MV-4-11 (cell line): ENCODE results near the gene PPARGC1A.

Source experiments
- DNase-seq: peaks from one replicate; lab custom pipeline; 2025; lab: John Stamatoyannopoulos, UW

PPARGC1A gene

DNA sequence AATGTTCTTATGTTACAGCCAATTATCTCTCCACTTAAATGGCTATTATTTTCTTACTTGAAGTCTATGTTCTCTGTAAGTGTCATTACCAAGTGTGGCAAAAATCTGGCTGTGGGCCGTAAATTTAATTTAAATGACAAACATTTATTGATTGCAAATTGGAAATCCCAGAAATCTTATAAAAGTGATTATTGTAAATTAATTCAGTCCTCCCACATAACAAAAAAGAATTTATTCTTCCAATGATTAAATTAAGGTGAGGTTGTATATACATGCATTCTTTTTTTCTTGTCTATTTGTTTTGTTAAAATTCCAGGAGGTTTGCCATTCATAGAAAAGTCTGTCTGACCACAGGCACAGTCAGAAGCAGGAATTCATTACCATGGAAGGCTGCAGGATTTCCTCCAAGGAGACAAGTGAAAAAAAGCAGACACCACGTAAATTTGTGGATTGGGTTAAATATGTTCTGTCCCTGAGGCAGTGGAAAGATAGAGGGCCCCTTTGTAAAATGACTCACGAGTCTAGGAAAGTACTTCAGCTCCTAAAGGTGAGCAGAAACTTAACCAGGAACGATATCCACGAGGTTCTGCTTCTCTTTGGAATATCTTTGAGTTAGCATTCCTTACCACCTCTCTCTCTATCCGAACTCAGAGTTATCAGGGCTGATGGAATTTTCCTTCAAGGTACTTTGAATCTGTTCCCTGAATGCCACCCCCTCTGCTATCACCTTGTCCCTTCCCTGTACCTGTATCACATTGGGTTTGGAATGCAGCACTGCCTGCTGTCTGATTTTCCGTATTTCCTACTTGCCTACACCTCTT is 10.7 kb downstream of the PPARGC1A start:
- no peak for DNase-seq

DNA sequence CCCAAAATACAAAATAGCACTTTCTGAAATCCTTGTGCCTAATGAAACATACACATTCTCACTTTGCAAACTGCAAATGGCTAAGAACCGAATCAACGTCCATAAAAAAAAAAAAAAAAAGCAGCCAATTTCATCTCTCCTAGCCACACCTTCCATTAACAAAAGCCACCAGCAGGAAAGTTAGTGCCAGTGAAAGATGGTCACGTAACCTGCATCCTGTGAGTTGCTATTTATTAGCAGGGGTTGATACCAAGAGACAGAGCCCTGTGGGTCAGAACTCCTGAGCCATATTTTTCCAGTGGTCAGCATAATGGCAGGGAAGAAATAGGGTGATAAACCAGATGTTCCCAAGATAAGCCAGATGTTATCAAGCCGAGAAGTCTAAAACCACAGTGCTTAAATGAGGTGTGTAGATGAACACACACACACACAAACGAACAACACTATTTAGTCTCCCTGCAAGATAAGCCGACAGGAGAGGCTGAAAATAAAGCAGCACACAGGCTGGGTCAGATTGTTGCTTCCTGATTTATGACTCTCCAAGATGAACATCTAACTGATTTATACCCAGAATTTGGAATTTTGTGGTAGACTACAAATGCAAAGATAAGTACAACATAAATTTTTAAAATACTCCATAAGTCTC is 11.5 kb downstream of the PPARGC1A start:
- no peak for DNase-seq

- no peak for DNase-seq
Measured at GRCh38 chr4:23877758-23878229, 12.1 kb downstream of the PPARGC1A start.

DNA sequence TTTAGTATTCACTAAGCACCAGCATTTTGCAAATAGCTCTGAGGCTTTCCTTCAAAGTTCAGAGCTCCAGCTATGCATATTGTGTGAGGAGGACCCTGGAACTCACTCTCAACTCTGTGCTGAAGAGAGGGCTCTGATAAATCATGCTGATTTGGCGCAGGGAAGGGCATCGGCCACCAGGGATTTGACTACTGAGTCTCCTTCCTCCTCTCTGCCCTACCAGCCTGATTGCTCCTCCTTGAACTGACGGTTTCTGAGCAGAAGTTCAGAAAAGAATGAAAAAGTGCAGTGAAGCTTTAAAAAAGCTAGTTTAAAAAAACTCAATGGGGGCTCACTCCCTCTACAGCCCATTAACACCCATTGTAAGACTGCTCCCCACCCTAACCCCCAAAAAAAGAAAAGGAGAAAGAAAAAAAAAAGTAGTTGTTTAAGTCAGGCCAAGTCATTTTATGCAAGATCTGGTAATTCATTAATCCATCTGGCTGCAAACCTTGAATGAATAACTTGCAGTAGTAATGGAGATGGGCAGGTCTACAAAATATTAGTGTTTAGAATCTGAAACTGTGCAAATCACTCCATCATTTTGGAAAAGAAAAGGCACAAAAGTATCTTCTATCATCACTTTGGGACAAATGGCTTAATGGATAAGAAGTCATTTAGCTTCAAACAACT is 13.3 kb downstream of the PPARGC1A start:
- no peak for DNase-seq

DNA sequence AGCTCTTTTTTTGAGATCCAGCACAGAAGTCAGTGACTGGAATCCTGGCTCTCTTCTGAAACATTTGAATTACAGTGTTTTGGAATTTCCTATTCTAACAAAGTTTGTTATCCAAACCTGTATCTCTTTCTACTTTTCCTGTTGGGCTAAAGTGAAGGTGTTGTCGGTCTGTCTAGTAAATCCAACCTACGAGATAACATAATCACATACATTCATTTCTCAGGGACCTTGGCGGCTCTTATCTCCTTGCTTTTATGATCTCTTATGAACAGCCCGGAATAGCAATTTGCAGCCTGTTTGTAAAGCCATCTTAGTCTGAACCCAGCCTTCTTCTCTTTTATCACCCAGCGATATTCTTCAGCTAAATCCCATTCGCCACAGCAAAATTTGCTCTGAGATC is 14.5 kb downstream of the PPARGC1A start:
- no peak for DNase-seq

- no peak for DNase-seq
Measured at GRCh38 chr4:23874536-23874901, 15.3 kb downstream of the PPARGC1A start.

DNA sequence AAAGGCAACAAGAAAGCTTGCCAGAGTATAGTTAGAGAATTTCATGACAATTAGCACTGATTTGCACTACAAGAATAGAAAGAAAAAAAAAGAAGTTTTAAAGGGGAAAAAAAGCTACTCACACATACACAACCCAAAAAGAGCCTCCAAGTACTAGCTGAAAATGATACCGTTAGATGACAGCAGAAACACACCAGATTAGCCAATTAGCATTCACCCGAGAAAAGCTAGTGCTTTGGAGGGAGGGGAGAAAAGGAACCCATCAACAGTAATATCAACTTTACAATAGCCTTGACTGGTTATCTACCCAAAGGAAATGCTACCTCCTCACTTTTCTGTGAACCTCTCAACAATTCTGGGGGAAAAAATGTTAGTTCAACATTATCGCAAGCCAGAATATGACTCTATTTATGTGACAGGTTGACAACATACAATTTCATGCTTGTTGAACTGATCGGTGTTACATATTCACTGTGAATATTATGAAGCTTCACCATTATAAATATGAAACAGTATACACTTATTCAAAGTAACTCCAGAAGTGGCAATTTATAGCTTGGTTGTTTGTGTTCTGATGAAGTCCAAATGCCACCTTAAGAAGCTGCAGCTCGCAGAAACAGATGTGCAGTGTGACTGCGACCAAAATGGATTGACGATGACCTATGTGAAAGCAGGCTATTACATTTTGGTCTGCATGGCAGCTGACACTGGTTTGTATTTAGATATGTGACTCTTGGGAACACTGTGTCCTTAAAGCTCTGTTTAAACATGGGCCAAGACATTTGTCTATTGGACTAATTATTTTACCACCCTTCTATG is 15.9 kb downstream of the PPARGC1A start:
- no peak for DNase-seq

GRCh38 chr4:23871426-23871825 is 18.4 kb downstream of the PPARGC1A start:
- no peak for DNase-seq

- DNase-seq: no peak
Measured at GRCh38 chr4:23866450-23867075, 23.3 kb downstream of the PPARGC1A start.

GRCh38 chr4:23861897-23862296 is 27.9 kb downstream of the PPARGC1A start:
- no peak for DNase-seq

GRCh38 chr4:23860919-23861318 is 28.9 kb downstream of the PPARGC1A start:
- DNase-seq: no peak

DNA sequence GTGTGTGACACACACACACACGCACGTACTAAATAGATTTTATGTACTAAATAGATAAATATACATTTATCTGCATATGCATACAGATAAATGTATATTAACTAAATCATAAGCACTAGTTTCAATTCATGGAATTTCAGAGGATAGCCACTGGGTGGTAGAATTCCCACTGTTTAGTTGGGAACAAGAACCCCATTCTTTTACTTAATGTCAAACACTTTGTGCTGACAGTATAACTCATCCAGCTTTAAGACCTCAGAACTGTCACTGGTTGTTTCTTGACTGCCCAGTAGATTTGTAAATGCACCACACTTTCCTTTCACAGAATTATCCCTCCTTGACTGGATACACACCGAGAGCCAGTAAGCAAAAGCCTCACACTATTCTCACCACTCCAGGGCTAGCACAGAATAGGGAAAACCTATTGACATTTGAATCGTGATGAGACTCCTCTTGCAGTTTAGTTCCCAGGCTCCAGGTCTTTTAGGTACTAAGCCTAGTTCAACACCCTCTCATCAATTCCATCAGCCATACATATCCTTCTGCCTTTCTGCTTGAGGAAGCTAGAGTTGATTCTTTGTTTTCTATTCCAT is 32.4 kb downstream of the PPARGC1A start:
- no peak for DNase-seq

DNA sequence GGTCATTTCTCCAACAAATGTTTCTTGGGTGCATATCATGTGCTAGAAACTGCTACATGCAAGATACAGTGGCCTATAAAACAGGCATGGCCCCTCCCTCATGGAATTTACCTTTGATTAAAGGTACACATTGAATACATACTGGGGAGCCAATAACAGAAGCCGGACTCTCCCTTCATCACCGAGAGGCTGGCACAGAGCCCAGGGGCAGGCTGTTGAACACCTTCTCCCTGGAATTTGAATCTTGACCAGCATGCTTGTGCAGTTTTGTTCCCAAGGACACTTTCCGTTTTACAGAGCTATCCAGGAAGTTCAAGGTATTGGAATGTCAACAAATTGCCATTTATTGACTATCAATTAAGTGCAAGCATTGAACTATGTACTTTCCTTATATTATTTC is 33.2 kb downstream of the PPARGC1A start:
- DNase-seq: no peak

DNA sequence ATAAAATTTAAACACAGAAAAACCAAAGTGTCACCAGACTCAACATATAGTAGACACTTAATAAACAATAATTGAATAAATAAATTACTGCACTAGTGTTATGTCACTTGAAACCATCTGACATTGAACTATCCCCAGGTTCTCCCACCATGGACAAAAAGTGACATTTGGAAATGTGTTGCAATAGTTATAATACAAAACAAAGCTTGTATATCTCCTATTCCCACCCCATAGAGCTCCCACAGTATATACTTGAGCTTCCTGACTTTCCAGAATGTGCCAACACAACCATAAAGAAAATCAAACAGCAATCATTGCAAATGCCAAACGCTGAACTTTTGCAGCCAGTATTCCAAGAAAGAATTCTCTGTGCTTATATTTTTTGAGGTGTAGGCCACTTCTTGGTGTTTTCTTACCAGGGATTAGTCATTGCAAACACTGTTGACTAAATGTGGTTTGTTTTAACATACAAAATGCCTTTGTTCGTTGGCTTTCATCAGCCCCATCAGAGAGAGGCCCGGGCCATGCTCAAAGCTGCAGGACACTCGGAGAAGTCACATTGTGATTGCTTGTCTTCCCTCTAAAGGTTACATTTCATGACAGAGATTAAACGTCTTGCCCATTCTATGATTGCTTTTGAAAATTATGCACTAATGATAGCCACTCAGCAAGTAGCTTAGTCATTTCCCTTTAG is 33.8 kb downstream of the PPARGC1A start:
- DNase-seq: no peak

DNA sequence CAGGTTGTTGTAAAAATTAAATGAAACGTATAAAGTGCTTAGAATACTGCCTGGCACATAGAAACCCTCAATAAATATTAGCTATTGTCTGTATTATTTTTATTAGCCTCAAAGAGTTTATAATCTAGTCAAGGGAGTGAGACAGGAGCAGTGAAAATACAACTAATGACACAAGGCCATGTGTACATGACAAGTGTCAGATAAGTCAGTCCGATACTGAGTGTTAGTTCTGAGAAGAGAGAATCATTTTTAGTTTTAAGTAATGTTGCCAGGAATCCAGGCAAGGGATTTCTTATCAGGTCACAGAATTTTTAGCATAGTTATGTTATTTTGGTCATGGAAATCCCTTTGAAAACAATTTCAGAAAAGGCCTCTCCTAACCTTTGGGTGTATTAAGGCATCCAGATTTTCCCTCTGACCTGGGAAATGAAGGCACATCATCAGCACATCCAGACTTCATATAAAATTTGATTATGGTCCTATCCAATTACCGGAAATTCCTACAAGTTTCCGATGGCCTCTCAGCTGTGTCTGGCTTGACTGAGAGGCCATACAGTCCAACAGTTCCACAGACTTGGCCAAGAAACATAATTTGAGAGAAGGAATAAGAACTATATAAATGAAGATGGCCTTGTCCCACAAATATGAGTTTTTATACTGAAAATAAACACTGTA is 35.7 kb downstream of the PPARGC1A start:
- DNase-seq: no peak

DNA sequence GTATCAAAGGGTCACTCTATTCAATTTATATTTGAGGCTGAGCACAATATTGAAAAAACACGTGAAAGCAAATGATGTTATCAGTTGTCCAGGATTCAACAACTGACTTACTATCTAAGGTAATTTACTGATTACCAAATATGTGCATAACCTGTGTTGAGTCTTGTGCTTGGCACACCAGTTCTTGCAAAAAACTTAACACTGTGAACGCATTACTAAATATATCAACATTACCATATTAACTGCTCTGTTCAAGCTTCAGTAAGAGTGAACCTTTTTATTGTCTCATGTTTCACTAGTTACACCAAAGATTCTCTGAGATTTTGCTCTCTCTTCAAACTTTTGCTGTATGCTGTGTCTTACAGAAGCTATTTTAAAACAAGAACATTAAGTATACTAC is 38.4 kb downstream of the PPARGC1A start:
- DNase-seq: no peak

- DNase-seq: no peak
Measured at GRCh38 chr4:23847158-23847557, 42.7 kb downstream of the PPARGC1A start.

DNA sequence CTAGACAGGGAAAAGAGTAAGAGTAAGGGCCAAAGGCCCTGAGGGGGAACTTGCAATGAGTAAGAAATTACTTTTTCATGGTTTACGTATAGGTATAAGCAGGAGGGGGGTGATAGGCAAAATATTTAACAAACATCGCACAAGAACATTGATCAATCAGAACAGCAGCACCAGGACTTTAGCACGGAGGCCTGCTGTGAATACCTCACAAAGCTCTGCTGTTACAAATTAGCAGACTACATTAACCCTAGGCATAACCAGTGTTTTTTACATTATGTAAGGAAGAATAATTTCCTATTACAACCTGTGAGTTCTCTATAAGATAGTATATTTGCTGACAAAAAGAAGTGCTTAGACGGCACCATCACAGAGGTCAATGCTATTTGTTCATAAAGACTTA is 44.9 kb downstream of the PPARGC1A start:
- DNase-seq: no peak

DNA sequence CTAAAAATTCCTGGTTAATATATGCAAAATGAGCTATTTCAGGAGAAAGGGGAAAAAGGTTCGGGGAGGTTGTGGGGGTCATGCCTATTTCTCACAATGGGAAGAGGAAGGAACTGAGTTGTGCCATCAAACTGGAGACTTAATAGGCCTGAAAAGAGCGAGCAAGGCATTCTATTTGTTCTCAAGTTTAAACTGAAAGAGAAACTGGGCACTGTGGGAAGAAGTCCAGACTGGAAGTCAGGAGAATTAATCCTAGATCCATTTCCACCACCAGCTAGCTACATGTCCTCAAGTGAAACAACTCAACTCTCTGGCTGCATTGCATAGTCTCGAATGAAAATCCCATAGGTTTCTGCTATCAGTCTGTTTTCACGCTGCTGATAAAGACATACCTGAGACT is 50.6 kb downstream of the PPARGC1A start:
- no peak for DNase-seq

GRCh38 chr4:23838607-23839006 is 51.2 kb downstream of the PPARGC1A start:
- no peak for DNase-seq
